CD14-positive monocyte (primary cell): ENCODE results near the gene SECISBP2. TPM values are rescaled to one million over a fixed set of nuclear protein-coding genes. Genes with fewer than 3 reads are reported as not detected.

Source experiments
- DNase-seq, 3 donors: peaks; one replicate each; pipeline ENCODE4 v3.0.0-alpha.2; 2011 to 2022
- H2AFZ ChIP-seq: 2 replicates; pipeline ENCODE4 v1.6.0; 2012; ENCODE audit warnings: mild to moderate bottlenecking, low read depth, low read length, inconsistent platforms; ENCODE audit not compliant: insufficient read depth, poor library complexity, severe bottlenecking
- H3K27ac ChIP-seq, 2 donors: 1 replicate in 1 of 2; 2 replicates in 1 of 2; pipeline ENCODE4 v1.5.1; 2012 to 2013; ENCODE audit warnings: low read length in 2 of 2, control low read depth in 1 of 2, inconsistent platforms in 1 of 2, low read depth in 1 of 2, mild to moderate bottlenecking in 1 of 2
- H3K27me3 ChIP-seq, 2 donors: one replicate each; pipeline versions ENCODE4 v1.6.0 to v1.6.1; 2011 to 2013; ENCODE audit warnings: low read length in 2 of 2; ENCODE audit not compliant: control insufficient read depth in 2 of 2, insufficient read depth in 2 of 2
- H3K36me3 ChIP-seq, 2 donors: replicated peaks in 1 of 2; 1 replicate in 1 of 2; 2 replicates in 1 of 2; pipeline versions ENCODE4 v1.5.1 to v1.6.1; 2012 to 2013; ENCODE audit warnings: low read length in 2 of 2, control low read depth in 1 of 2, inconsistent platforms in 1 of 2, mild to moderate bottlenecking in 1 of 2; ENCODE audit not compliant: insufficient read depth in 2 of 2, control insufficient read depth in 1 of 2
- H3K4me1 ChIP-seq, 2 donors: 1 replicate in 1 of 2; 2 replicates in 1 of 2; pipeline versions ENCODE4 v1.5.1 to v1.6.1; 2012 to 2013; ENCODE audit warnings: low read length in 2 of 2, control low read depth in 1 of 2, inconsistent platforms in 1 of 2, mild to moderate bottlenecking in 1 of 2, moderate library complexity in 1 of 2; ENCODE audit not compliant: insufficient read depth in 2 of 2, control insufficient read depth in 1 of 2
- H3K4me2 ChIP-seq: replicated peaks from 2 replicates; pipeline ENCODE3; 2012; ENCODE audit warnings: low read length, moderate library complexity, mild to moderate bottlenecking; ENCODE audit not compliant: poor library complexity, severe bottlenecking; ENCODE audit errors: extremely low read depth
- H3K4me3 ChIP-seq, 3 experiments: fragments of 200-600 bp in 1 of 3; sonication (generic) in 1 of 3; replicated peaks in 1 of 3; 1 replicate in 2 of 3; 2 replicates in 1 of 3; pipeline ENCODE4 v1.5.1; 2011 to 2013; ENCODE audit warnings: low read length in 3 of 3, mild to moderate bottlenecking in 3 of 3, control low read depth in 2 of 3, low read depth in 2 of 3, inconsistent platforms in 1 of 3, moderate library complexity in 1 of 3
- H3K79me2 ChIP-seq: 2 replicates; pipeline ENCODE4 v1.6.0; 2012; ENCODE audit warnings: mild to moderate bottlenecking, control low read depth, inconsistent platforms, low read length, moderate library complexity; ENCODE audit not compliant: insufficient read depth
- H3K9ac ChIP-seq: 2 replicates; pipeline ENCODE4 v1.6.0; 2017; ENCODE audit warnings: low read length, mild to moderate bottlenecking; ENCODE audit not compliant: insufficient read depth, poor library complexity, severe bottlenecking
- H3K9me3 ChIP-seq, 2 donors: replicated peaks in 1 of 2; 1 replicate in 1 of 2; 2 replicates in 1 of 2; pipeline versions ENCODE4 v1.5.1 to v1.6.1; 2012 to 2013; ENCODE audit warnings: low read length in 2 of 2, control low read depth in 1 of 2; ENCODE audit not compliant: control insufficient read depth in 1 of 2, insufficient read depth in 1 of 2
- H4K20me1 ChIP-seq: 2 replicates; pipeline ENCODE4 v1.6.0; 2012; ENCODE audit warnings: mild to moderate bottlenecking, low read length, control low read depth, moderate library complexity; ENCODE audit not compliant: insufficient read depth
- H3K27ac Mint-ChIP-seq, 7 donors: one replicate each; pipeline ENCODE4 v1.8.0; 2020; ENCODE audit warnings: mild to moderate bottlenecking in 7 of 7, mixed read lengths in 7 of 7, moderate library complexity in 6 of 7, inconsistent platforms in 2 of 7
- H3K27me3 Mint-ChIP-seq, 3 donors: one replicate each; pipeline ENCODE4 v1.8.0; 2021 to 2022; ENCODE audit warnings: low read depth in 3 of 3, mild to moderate bottlenecking in 3 of 3, mixed read lengths in 3 of 3, moderate library complexity in 3 of 3, inconsistent platforms in 1 of 3
- H3K36me3 Mint-ChIP-seq, 2 donors: one replicate each; pipeline ENCODE4 v1.8.0; 2020; ENCODE audit warnings: mixed read lengths in 2 of 2, inconsistent platforms in 1 of 2, mild to moderate bottlenecking in 1 of 2
- H3K4me1 Mint-ChIP-seq: one replicate; pipeline ENCODE4 v1.8.0; 2020; ENCODE audit warnings: mild to moderate bottlenecking, mixed read lengths
- H3K4me3 Mint-ChIP-seq, 2 donors: one replicate each; pipeline ENCODE4 v1.8.0; 2020; ENCODE audit warnings: mild to moderate bottlenecking in 2 of 2, mixed read lengths in 2 of 2, moderate library complexity in 1 of 2
- H3K9me3 Mint-ChIP-seq, 7 donors: one replicate each; pipeline ENCODE4 v1.8.0; 2020 to 2022; ENCODE audit warnings: mixed read lengths in 7 of 7, mild to moderate bottlenecking in 6 of 7, moderate library complexity in 6 of 7, inconsistent platforms in 2 of 7
- whole genome bisulfite sequencing: methylation state at CpG from one replicate; pipeline ENCODE4 v1.1.5; 2013; ENCODE audit warnings: missing lambda C conversion rate; ENCODE audit not compliant: insufficient coverage; 5-methylcytosine and 5-hydroxymethylcytosine counted together
- intact Hi-C, 2 donors: fragments of 100-400 bp; cut with micrococcal nuclease; formaldehyde crosslinking; loops; one replicate each; pipeline versions ENCODE4 v1.15.0 to v1.15.1; 2023
- polyA plus RNA-seq, 3 donors: library from polyadenylated mRNA; depleted of rRNA in 1 of 3; unstranded in 2 of 3; stranded (reverse) in 1 of 3; fragments of 300-500 nt in 2 of 3; fragments of >200 nt in 1 of 3; fragmentation: Illumina TruSeq in 2 of 3; gene quantifications; 1 replicate in 2 of 3; 2 replicates in 1 of 3; pipeline ENCODE4 v1.2.3, GENCODE V29; 2012 to 2021
- TF ChIP-seq, protein P1 (sequence below): fragments of 200-600 bp; IDR thresholded peaks from one replicate; pipeline ENCODE4 v1.8.0; 2022; ENCODE audit warnings: antibody characterized with exemption, mild to moderate bottlenecking

The SECISBP2 gene
- polyA plus RNA-seq, 3 donors, result 8.6 to 51.4 (median 9.8) TPM

DNA sequence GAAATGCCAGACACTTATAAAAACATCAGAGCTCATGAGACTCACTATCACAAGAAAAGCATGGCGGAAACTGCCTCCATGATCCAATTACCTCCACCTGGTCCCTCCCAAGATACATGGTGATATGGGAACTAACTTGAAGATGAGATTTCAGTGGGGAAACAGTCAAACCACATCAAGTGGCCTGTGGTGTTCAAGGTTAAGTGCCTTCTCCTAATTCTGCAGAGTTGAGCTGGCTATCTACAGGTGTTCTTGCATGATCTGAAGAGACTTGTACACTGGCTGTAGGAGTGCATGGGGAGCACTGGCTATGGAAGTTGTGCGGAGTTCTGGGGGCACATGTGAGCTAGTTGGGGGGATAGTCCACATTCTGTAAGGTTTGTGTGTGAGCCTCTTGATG lies 41.3 kb upstream of the SECISBP2 start:
- Histone ChIP-seq H3K9ac (no peak overlapping the region), H3K4me2 (no peak overlapping the region), H3K4me3 (no peak overlapping the region), H3K4me1 (no peaks in the 10 kb centered on the region), H3K79me2 (no peaks in the 10 kb centered on the region), H4K20me1 (no peaks in the 10 kb centered on the region), H3K9me3 (peaks cover 22 to 38% of the 10 kb centered on the region in 2 donors), H3K36me3 (no peaks in the 10 kb centered on the region), H3K27me3 (no peaks in the 10 kb centered on the region), H3K27ac (no peak overlapping the region), H2AFZ (no peak overlapping the region)
- Mint-ChIP-seq H3K27me3 (peaks cover 2 to 4% (median 2%) of the 10 kb centered on the region in 3 donors), H3K4me1 (peaks cover 4% of the 10 kb centered on the region), H3K36me3 (no peaks in the 10 kb centered on the region), H3K9me3 (peaks cover 19 to 43% (median 40%) of the 10 kb centered on the region in 7 donors), H3K4me3 (no peak overlapping the region), H3K27ac (no peak overlapping the region)
- DNase-seq, result no peak
- WGBS, result 75% methylated on average over 1 of the region's 2 CpGs
- TF ChIP-seq, protein P1, sequence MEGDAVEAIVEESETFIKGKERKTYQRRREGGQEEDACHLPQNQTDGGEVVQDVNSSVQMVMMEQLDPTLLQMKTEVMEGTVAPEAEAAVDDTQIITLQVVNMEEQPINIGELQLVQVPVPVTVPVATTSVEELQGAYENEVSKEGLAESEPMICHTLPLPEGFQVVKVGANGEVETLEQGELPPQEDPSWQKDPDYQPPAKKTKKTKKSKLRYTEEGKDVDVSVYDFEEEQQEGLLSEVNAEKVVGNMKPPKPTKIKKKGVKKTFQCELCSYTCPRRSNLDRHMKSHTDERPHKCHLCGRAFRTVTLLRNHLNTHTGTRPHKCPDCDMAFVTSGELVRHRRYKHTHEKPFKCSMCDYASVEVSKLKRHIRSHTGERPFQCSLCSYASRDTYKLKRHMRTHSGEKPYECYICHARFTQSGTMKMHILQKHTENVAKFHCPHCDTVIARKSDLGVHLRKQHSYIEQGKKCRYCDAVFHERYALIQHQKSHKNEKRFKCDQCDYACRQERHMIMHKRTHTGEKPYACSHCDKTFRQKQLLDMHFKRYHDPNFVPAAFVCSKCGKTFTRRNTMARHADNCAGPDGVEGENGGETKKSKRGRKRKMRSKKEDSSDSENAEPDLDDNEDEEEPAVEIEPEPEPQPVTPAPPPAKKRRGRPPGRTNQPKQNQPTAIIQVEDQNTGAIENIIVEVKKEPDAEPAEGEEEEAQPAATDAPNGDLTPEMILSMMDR, result no peak
- intact Hi-C loops, result loop anchor here (5.0 kb wide), 2 partner anchors 680 to 685 kb away; no protein-coding TSS in a partner anchor

DNA sequence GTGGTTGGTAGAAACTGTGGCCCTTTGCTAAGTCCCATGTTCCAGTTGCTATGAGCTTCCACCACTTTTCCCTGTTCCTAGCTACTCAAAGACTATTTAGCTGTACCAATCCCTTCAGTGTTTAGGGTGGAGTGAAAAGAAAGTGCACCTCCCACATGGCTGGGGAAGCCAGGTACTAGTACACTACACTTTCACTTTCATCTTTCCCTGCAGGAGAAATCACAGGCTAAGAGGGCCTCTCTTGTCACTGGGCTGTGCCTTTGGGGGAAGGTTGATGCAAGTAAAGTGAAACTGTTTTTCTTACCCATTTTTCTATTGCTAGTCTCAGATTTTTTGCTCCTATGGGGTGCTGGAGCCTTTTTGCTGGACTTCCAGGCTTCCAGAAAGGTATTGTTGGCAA lies 40.8 kb upstream of the SECISBP2 start:
- Histone ChIP-seq H4K20me1 (no peaks in the 10 kb centered on the region), H3K27me3 (no peaks in the 10 kb centered on the region), H3K79me2 (no peaks in the 10 kb centered on the region), H3K4me3 (no peak overlapping the region), H3K9me3 (peaks cover 22 to 35% of the 10 kb centered on the region in 2 donors), H2AFZ (no peak overlapping the region), H3K36me3 (no peaks in the 10 kb centered on the region), H3K4me1 (no peaks in the 10 kb centered on the region), H3K9ac (no peak overlapping the region), H3K27ac (no peak overlapping the region), H3K4me2 (no peak overlapping the region)
- H3K9me3 Mint-ChIP-seq, result peaks cover 19 to 41% (median 37%) of the 10 kb centered on the region in 7 donors
- no peak overlapping the region for H3K4me3 Mint-ChIP-seq
- no peak for DNase-seq
- intact Hi-C loops, result loop anchor here (5.0 kb wide), 2 partner anchors 680 to 685 kb away; no protein-coding TSS in a partner anchor
- no peaks in the 10 kb centered on the region for H3K36me3 Mint-ChIP-seq
- H3K27me3 Mint-ChIP-seq, result peaks cover 2 to 4% (median 2%) of the 10 kb centered on the region in 3 donors
- H3K4me1 Mint-ChIP-seq, result peaks cover 6% of the 10 kb centered on the region
- TF ChIP-seq, protein P1, result no peak
- no peak overlapping the region for H3K27ac Mint-ChIP-seq
